ENCODE measurements around the gene ZNF740.

DNA sequence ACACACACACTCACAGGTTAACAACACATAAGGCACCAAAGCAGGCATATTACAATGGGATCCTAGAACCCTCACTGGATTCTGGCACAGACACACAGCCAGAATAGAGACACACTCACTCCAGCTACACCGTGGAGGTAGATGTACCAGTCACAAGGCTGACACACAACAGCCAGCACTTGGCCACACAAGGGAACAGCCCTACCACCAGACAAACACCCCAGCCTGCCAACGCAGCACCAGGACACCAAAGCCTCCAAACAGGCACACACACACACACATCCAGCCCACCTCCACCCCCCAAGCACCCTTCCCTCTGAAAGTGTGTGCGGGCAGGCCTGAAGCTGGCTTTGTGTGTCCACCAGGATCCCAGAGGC lies 37.4 kb downstream of the ZNF740 start:
- no peak for TF ChIP-seq CTCF (conservative IDR thresholded peaks at IDR 0.05; ENCODE audit: low read length)
- no peak for TF ChIP-seq EZH2phosphoT487 (IDR thresholded peaks at IDR 0.05; ENCODE audit: borderline replicate concordance, low read depth, low read length)

Data from OCI-LY7 (cell line).